LNCAP (cell line): ENCODE data around the gene E2F1.

ENCODE experiments used
- TF ChIP-seq, protein P1 (sequence below): fragments of 450-650 bp; IDR thresholded peaks from 2 replicates; pipeline ENCODE4 v1.5.1; 2017; ENCODE audit warnings: mild to moderate bottlenecking

E2F1 gene, protein sequence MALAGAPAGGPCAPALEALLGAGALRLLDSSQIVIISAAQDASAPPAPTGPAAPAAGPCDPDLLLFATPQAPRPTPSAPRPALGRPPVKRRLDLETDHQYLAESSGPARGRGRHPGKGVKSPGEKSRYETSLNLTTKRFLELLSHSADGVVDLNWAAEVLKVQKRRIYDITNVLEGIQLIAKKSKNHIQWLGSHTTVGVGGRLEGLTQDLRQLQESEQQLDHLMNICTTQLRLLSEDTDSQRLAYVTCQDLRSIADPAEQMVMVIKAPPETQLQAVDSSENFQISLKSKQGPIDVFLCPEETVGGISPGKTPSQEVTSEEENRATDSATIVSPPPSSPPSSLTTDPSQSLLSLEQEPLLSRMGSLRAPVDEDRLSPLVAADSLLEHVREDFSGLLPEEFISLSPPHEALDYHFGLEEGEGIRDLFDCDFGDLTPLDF

DNA sequence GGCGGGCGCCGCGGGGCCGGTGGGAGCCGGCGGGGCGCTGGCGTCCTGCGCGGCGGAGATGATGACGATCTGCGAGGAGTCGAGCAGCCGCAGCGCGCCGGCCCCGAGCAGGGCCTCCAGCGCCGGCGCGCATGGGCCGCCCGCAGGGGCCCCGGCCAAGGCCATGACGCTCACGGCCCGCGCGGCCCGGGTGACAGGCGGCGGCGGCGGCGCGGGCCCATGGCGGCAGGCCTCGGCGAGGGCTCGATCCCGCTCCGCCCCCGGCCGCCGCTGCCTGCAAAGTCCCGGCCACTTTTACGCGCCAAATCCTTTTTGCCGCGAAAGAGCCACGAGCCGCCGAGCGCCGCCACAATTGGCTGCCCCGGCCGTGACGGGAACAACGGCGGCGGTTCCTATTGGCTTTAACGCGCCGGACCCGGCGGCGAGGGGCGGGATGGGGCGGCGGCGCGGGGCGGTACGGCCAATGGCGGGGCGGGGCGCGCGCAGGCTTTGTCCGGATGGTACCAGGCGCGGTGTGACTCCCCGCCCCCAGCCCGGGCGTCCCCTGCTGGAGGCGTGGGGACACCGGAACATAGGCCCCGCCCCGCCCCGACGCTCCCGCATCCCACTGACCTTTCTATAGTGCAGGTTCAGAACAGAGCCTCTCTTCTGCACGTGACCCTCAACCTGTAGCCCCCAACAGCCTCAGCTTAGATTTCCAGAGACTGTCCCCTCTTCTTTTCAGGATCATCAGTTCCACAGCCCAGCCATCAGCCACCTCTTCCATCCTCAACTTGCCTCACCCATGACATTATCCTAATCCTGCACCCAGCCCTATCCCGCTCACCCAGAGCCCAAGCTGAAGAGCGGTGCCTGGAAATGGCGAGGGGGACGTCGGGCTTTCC, at the start of gene E2F1:
Gene E2F1, minus strand, starts transcription at position 286 of the 884 bp plus-strand sequence. Its CDS starts 121 bp downstream, at position 165.
- TF ChIP-seq, protein P1, sequence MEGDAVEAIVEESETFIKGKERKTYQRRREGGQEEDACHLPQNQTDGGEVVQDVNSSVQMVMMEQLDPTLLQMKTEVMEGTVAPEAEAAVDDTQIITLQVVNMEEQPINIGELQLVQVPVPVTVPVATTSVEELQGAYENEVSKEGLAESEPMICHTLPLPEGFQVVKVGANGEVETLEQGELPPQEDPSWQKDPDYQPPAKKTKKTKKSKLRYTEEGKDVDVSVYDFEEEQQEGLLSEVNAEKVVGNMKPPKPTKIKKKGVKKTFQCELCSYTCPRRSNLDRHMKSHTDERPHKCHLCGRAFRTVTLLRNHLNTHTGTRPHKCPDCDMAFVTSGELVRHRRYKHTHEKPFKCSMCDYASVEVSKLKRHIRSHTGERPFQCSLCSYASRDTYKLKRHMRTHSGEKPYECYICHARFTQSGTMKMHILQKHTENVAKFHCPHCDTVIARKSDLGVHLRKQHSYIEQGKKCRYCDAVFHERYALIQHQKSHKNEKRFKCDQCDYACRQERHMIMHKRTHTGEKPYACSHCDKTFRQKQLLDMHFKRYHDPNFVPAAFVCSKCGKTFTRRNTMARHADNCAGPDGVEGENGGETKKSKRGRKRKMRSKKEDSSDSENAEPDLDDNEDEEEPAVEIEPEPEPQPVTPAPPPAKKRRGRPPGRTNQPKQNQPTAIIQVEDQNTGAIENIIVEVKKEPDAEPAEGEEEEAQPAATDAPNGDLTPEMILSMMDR = no peak

DNA sequence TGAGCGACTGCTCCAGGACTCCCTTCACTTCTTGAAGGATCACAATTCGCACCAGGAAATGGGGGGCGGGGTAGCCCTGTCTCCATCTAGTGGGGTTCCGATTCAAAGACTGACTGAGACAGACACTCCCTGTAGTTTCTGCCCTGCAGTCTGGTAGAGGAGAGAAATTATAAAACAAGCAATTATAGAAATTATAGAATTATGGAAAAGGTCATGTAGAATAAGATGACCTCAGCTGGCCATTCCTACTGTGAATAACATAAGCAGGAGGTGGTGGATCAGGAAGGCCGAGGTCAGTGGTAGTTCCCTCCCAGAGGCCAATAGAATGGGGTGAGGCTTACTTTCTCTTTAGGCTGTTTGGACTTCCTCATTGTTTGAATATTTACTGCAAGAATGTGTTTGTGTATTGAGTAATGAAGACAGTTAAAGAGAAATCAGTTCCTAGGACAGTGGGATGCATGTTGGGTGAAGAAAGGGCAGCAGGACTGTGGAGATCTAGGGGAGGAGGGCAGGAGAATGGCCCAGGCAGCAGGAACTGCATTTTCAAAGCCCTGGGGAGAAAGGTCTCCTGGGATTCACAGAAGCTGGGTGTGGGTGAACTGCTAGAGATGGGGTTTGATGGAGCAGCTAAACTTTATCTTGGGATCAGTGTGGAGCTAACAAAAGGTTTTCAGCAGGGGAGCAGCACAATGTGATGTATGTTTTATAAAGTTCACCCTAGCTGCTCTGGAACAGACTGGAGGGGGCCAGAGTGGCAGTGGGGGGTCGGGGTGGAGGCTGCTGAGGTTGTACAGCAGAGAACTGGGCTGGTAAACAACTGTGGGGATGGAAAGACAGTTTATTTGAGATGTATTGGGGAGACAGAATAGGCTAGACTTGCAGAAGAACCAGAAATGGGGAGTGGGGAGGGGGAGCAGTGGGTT, 47.7 kb upstream of the E2F1 start:
- TF ChIP-seq, protein P1 = no peak

DNA sequence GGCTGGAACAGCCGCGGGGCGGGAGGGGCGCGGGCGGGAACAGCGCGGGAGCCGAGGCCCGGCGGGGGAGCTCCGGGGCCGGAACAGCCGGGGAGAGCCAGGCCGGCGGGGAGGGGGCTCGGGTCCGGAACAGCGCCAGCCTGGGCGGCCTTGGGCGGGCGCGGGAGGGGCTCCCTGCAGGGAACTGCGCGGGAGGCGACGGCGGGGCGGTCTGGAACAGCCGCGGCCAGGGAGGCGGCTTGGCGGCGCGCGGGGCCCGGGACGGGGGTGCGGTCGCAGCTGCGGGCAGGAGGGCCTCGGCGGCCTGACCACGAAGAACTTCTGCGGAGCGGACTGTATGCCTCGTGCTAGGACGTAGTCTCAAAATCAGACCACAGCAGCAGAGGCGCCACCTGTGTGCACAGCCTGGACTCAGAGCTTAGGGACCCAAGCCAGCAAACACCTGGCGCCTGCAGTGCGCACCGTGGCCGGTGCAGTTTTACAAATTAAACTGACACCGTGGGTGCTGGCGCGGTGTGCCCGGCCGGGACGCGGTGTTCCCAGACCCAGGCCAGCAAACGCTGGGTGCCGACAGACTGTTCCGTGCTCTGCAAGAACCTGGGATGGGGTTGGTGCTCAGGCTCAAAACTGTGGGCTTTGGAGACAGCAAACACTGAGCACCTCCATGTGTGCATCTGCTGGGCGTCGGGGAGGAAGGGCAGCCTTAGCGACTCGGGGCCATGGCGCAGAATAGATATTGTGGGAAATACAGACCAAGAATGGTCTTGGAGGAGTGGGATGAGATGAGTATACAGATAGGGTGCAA, 46.2 kb upstream of the E2F1 start:
- TF ChIP-seq, protein P1 = no peak

DNA sequence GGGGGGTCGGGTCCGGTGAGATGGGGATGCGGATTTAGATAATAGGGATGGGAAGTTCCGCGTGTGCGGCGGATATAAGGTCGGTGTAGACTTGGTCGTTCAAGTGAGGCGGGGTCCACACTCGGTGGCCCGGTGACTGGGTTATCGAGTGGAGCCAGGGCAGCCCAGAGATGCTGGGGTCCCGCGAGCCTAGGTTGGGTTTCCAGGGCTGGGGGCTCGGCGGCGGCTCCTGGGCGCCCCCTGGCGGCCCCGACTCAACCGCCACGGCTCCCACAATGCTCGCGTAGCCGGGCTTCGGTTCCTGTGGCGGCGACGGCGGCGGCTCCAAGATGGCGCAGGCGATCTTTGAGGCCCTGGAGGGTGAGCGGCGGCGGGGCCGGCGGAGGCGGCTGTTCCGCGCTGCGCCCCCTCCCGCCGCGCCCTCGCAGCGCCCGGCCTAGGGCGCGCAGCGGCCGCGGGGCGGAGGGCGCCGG, 45.5 kb upstream of the E2F1 start, which contains the start of gene ZNF341:
Gene ZNF341, plus strand, starts transcription at position 304 of the 473 bp plus-strand sequence. Its CDS starts 26 bp downstream, at position 330.
- TF ChIP-seq, protein P1 = peak; percentile 84

DNA sequence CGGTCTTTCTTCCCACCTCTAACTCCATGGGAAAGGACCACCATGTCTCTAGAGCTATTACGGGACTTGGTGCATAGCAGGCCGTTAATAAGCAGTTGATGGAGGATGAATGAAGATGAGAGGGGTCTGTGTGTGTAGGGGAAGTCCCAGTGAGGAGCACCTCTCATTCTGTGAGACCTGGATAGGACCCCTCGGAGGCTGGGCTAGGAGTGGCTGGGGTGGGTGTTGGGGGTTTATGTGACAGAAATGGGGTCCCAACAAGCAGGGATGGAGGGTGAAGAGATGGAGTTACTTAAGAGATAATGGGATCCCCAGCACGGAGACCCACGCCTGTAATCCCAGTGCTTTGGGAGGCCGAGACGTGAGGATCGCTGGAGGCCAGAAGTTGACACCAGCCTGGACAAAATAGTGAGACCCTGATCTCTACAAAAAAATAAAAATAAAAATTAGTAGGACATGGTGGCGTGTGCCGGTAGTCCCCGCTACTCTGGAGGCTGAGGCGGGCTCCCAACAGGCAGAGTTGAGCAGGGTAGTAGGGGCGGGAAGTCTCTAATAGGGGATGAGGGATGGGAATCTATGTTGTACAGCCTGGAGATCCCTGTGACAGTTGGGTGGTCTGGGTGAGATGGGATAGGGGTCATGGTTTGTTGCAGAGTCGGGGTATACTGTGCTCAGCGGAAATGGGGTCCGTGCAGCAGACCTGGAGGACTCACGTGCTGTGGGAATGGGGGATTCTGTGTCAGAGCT, 44.9 kb upstream of the E2F1 start:
- TF ChIP-seq, protein P1 = no peak

DNA sequence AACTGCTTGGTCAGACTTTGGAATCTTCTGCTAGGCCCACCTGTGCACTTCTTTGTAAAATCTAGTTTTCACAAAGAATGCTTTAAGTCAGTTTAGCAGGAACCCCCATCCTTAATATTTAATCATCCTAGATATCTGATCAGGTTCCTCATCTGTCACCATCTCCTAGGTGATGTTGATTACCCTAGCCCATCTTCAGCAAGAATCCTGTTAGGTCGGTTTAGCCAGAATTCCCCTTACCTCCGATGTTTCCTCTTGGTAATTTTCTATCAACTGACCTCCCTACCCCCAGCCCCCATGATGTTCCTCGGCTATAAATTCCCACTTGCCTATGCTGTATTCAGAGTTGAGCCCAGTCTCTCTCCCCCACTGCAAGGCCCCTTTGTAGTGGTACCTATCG, 42.9 kb upstream of the E2F1 start:
- TF ChIP-seq, protein P1 = no peak
